Osteocyte (in vitro differentiated cells): ENCODE measurements around the gene KLF6. TPM values are rescaled to one million over a fixed set of nuclear protein-coding genes. Genes with fewer than 3 reads are reported as not detected.

ENCODE experiments used
- DNase-seq: peaks from one replicate; pipeline ENCODE4 v3.0.0; 2021; ENCODE audit warnings: mixed read lengths; ENCODE audit not compliant: unreplicated experiment; ENCODE audit errors: extremely low spot score
- H3K27ac Mint-ChIP-seq: one replicate; pipeline ENCODE4 v1.8.0; 2021; ENCODE audit warnings: mild to moderate bottlenecking, mixed read lengths; ENCODE audit not compliant: unreplicated experiment
- H3K27me3 Mint-ChIP-seq: one replicate; pipeline ENCODE4 v1.8.0; 2021; ENCODE audit warnings: mixed read lengths; ENCODE audit not compliant: unreplicated experiment
- H3K36me3 Mint-ChIP-seq: one replicate; pipeline ENCODE4 v1.8.0; 2021; ENCODE audit warnings: mixed read lengths; ENCODE audit not compliant: unreplicated experiment
- H3K4me1 Mint-ChIP-seq: one replicate; pipeline ENCODE4 v1.8.0; 2021; ENCODE audit warnings: mixed read lengths; ENCODE audit not compliant: unreplicated experiment
- H3K4me3 Mint-ChIP-seq: one replicate; pipeline ENCODE4 v1.8.0; 2021; ENCODE audit warnings: mild to moderate bottlenecking, moderate library complexity, mixed read lengths; ENCODE audit not compliant: unreplicated experiment
- H3K9me3 Mint-ChIP-seq: one replicate; pipeline ENCODE4 v1.8.0; 2021; ENCODE audit warnings: mixed read lengths; ENCODE audit not compliant: unreplicated experiment
- CTCF ChIP-seq: fragments of 200-600 bp; sonication (generic); IDR thresholded peaks from 2 replicates; pipeline ENCODE4 v1.5.0; 2021; ENCODE audit warnings: antibody characterized with exemption, mild to moderate bottlenecking, moderate library complexity
- total RNA-seq: library from RNA; stranded (reverse); gene quantifications from 2 replicates; pipeline ENCODE4 v1.2.1, GENCODE V29; 2021

Gene KLF6
- total RNA-seq, 1 donor from 2014 or later: 341 TPM

- Mint-ChIP-seq H3K27me3 (peaks cover 3% of the 10 kb centered on the region), H3K4me3 (no peak overlapping the region), H3K4me1 (peaks cover 16% of the 10 kb centered on the region), H3K27ac (no peak overlapping the region), H3K9me3 (no peaks in the 10 kb centered on the region), H3K36me3 (no peaks in the 10 kb centered on the region)
- no peak for TF ChIP-seq CTCF
- DNase-seq: no peak
These were observed 18.8 kb downstream of the KLF6 start for GRCh38 chr10:3766046-3766756.

- H3K27ac Mint-ChIP-seq: no peak overlapping the region
These were observed 19.9 kb downstream of the KLF6 start for GRCh38 chr10:3765146-3765545.

GRCh38 chr10:3764626-3765112, 20.3 kb downstream of the KLF6 start:
- no peaks in the 10 kb centered on the region for H3K9me3 Mint-ChIP-seq
- peaks cover 3% of the 10 kb centered on the region for H3K27me3 Mint-ChIP-seq
- DNase-seq: no peak
- no peak overlapping the region for H3K4me3 Mint-ChIP-seq
- no peaks in the 10 kb centered on the region for H3K36me3 Mint-ChIP-seq
- peaks cover 16% of the 10 kb centered on the region for H3K4me1 Mint-ChIP-seq
- H3K27ac Mint-ChIP-seq: no peak overlapping the region
- no peak for TF ChIP-seq CTCF

More at GRCh38 chr10:3765146-3765545, 19.9 kb downstream of the KLF6 start:
- peaks cover 16% of the 10 kb centered on the region for H3K4me1 Mint-ChIP-seq
- no peaks in the 10 kb centered on the region for H3K9me3 Mint-ChIP-seq
- peaks cover 3% of the 10 kb centered on the region for H3K27me3 Mint-ChIP-seq
- no peak for TF ChIP-seq CTCF
- H3K4me3 Mint-ChIP-seq: no peak overlapping the region
- DNase-seq: no peak
- H3K36me3 Mint-ChIP-seq: no peaks in the 10 kb centered on the region

GRCh38 chr10:3763852-3764625, 21.0 kb downstream of the KLF6 start:
- peaks cover 3% of the 10 kb centered on the region for H3K27me3 Mint-ChIP-seq
- no peaks in the 10 kb centered on the region for H3K36me3 Mint-ChIP-seq
- H3K4me3 Mint-ChIP-seq: no peak overlapping the region
- H3K27ac Mint-ChIP-seq: no peak overlapping the region
- peaks cover 16% of the 10 kb centered on the region for H3K4me1 Mint-ChIP-seq
- no peaks in the 10 kb centered on the region for H3K9me3 Mint-ChIP-seq
- TF ChIP-seq CTCF: no peak
- no peak for DNase-seq

GRCh38 chr10:3763035-3763456, 22.0 kb downstream of the KLF6 start:
- no peak for DNase-seq
- Mint-ChIP-seq H3K27ac (no peak overlapping the region), H3K9me3 (no peaks in the 10 kb centered on the region), H3K4me3 (no peak overlapping the region), H3K36me3 (no peaks in the 10 kb centered on the region), H3K4me1 (peaks cover 16% of the 10 kb centered on the region), H3K27me3 (peaks cover 3% of the 10 kb centered on the region)
- TF ChIP-seq CTCF: no peak
